ENCODE data around the gene IL17RE. TPM values are rescaled to one million over a fixed set of nuclear protein-coding genes. Genes with fewer than 3 reads are reported as not detected.

The IL17RE gene
- total RNA-seq, 4 donors from 2014 or later = 0.26 to 10.7 (median 5.0) TPM

GRCh38 chr3:9915254-9916141 is 12.8 kb downstream of the IL17RE start:
- Histone ChIP-seq H3K27me3 (no peaks in the 10 kb centered on the region), H3K27ac (peak overlapping the region; percentile 90 to 93), H3K4me1 (peaks cover 4 to 14% of the 10 kb centered on the region in 2 donors), H3K4me3 (peak overlapping the region; percentile 58 to 85), H3K36me3 (no peaks in the 10 kb centered on the region), H3K9me3 (no peaks in the 10 kb centered on the region)
- intact Hi-C loops (cut with DNase I; ENCODE audit: low total_unique reads) = loop anchor here (10.0 kb wide), 1 partner anchor 51 kb away; no protein-coding TSS in a partner anchor
- DNase-seq = peak; percentile 78 to 81
- TF ChIP-seq POLR2A (IDR thresholded peaks at IDR 0.05) = peak; percentile 29 to 57
- TF ChIP-seq CTCF (IDR thresholded peaks at IDR 0.05) = peak; percentile 38 to 85 (median 68)

- no peaks in the 10 kb centered on the region for H3K27me3 ChIP-seq
- H3K4me3 ChIP-seq = peak overlapping the region; percentile 58 to 85
- H3K36me3 ChIP-seq = no peaks in the 10 kb centered on the region
- intact Hi-C loops (cut with DNase I; ENCODE audit: low total_unique reads) = loop anchor here (10.0 kb wide), 1 partner anchor 52 kb away; no protein-coding TSS in a partner anchor
- DNase-seq = peak in 1 of 2 donors; percentile 43
- H3K27ac ChIP-seq = peak overlapping the region; percentile 90 to 93
- TF ChIP-seq CTCF (IDR thresholded peaks at IDR 0.05) = no peak
- TF ChIP-seq POLR2A (IDR thresholded peaks at IDR 0.05) = no peak
- no peaks in the 10 kb centered on the region for H3K9me3 ChIP-seq
- peaks cover 4 to 14% of the 10 kb centered on the region in 2 donors for H3K4me1 ChIP-seq
These were observed 13.7 kb downstream of the IL17RE start for GRCh38 chr3:9916346-9916733.

DNA sequence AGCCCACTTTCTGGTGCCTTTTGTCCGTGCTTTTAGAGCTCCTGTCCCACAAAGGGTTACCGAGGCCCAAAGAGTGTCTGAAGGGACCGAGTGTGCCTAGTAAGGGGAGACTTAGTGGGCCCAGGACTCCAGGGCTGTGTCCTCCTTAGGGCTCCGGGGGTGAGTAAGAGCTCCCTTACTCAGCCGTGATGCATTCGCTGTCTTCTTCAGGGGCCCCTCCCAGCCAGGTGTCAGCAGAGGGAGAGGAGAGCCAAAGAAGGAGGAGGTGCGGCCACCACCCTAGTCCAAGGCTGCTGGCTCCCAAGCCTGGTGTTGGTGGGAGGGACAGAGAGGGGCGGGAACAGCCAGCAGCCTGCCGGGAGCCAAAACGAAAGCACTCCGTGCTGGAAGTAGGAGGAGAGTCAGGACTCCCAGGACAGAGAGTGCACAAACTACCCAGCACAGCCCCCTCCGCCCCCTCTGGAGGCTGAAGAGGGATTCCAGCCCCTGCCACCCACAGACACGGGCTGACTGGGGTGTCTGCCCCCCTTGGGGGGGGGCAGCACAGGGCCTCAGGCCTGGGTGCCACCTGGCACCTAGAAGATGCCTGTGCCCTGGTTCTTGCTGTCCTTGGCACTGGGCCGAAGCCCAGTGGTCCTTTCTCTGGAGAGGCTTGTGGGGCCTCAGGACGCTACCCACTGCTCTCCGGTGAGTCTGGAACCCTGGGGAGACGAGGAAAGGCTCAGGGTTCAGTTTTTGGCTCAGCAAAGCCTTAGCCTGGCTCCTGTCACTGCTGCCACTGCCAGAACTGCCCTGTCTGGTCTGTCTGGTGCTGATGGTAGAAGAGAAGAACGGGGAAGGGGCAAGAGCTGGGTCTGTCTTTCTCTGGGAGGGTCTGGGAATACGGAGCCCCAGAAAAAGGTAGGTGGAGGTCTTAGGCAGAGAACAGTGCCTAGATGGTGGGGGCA is 14.4 kb downstream of the IL17RE start, which contains the start of gene IL17RC:
Gene IL17RC (plus strand): TSS at position 365 of the 947 bp plus-strand sequence. CDS start 218 bp downstream, at position 583.
- peak within 1 kb of the TSS; percentile 90 to 93 for H3K27ac ChIP-seq
- intact Hi-C loops (cut with DNase I; ENCODE audit: low total_unique reads) = loop anchor here (10.0 kb wide), 1 partner anchor 52 kb away; no protein-coding TSS in a partner anchor
- H3K4me1 ChIP-seq = peaks cover 4 to 14% of the 10 kb centered on the region in 2 donors
- H3K36me3 ChIP-seq = no peaks in the 10 kb centered on the region
- H3K9me3 ChIP-seq = no peaks in the 10 kb centered on the region
- TF ChIP-seq POLR2A (IDR thresholded peaks at IDR 0.05) = peak; percentile 78 to 80
- TF ChIP-seq CTCF (IDR thresholded peaks at IDR 0.05) = peak in 2 of 4 experiments; percentile 2 to 9
- H3K4me3 ChIP-seq = peak within 1 kb of the TSS; percentile 58 to 85
- DNase-seq = peak; percentile 93 to 96
- H3K27me3 ChIP-seq = no peaks in the 10 kb centered on the region

GRCh38 chr3:9917820-9918219 is 15.2 kb downstream of the IL17RE start:
- no peak for DNase-seq
- H3K36me3 ChIP-seq = no peaks in the 10 kb centered on the region
- no peak overlapping the region for H3K4me3 ChIP-seq
- no peaks in the 10 kb centered on the region for H3K9me3 ChIP-seq
- H3K27ac ChIP-seq = peak overlapping the region; percentile 90 to 93
- H3K4me1 ChIP-seq = peaks cover 4 to 14% of the 10 kb centered on the region in 2 donors
- TF ChIP-seq CTCF (IDR thresholded peaks at IDR 0.05) (no peak), POLR2A (IDR thresholded peaks at IDR 0.05) (no peak)
- intact Hi-C loops (cut with DNase I; ENCODE audit: low total_unique reads) = loop anchor here (10.0 kb wide), 1 partner anchor 53 kb away; no protein-coding TSS in a partner anchor
- H3K27me3 ChIP-seq = no peaks in the 10 kb centered on the region

Data from uterus (tissue), 4 donors.